GM23338 (cell line): ENCODE data around the gene C16orf95. TPM values are rescaled to one million over a fixed set of nuclear protein-coding genes. Genes with fewer than 3 reads are reported as not detected.

Source experiments
- ATAC-seq: fragments of 200-7000 bp; cut with Tn5 transposase; 3 replicates; pipeline ENCODE4 v1.9.1; 2020
- DNase-seq: peaks from one replicate; pipeline ENCODE4 v3.0.0-alpha.2; 2015; ENCODE audit warnings: low spot score
- H2AFZ ChIP-seq: fragments of 200-600 bp; sonication (generic); 2 replicates; pipeline ENCODE4 v1.8.0; 2016; ENCODE audit warnings: antibody characterized with exemption, mild to moderate bottlenecking, moderate library complexity
- H3F3A ChIP-seq: fragments of 200-600 bp; sonication (generic); replicated peaks from 2 replicates; pipeline ENCODE4 v1.8.0; 2017; ENCODE audit warnings: antibody characterized with exemption, mixed run types, low read depth
- H3K27ac ChIP-seq: fragments of 200-600 bp; sonication (generic); 2 replicates; pipeline ENCODE4 v1.6.1; 2016; ENCODE audit warnings: low read depth
- H3K27me3 ChIP-seq: fragments of 200-600 bp; sonication (generic); 2 replicates; pipeline ENCODE4 v1.8.0; 2016; ENCODE audit warnings: mild to moderate bottlenecking, mixed run types, moderate library complexity; ENCODE audit not compliant: insufficient read depth
- H3K36me3 ChIP-seq: fragments of 200-600 bp; sonication (generic); 2 replicates; pipeline ENCODE4 v1.8.0; 2016; ENCODE audit warnings: mild to moderate bottlenecking; ENCODE audit not compliant: insufficient read depth
- H3K4me1 ChIP-seq: fragments of 200-600 bp; sonication (generic); 2 replicates; pipeline ENCODE4 v1.8.0; 2016; ENCODE audit warnings: mild to moderate bottlenecking, moderate library complexity; ENCODE audit not compliant: insufficient read depth
- H3K4me2 ChIP-seq: fragments of 200-600 bp; sonication (generic); 2 replicates; pipeline ENCODE4 v1.7.1; 2017; ENCODE audit warnings: mixed run types
- H3K4me3 ChIP-seq: fragments of 200-600 bp; sonication (generic); 2 replicates; pipeline ENCODE4 v1.6.1; 2016; ENCODE audit warnings: mixed run types
- H3K79me2 ChIP-seq: fragments of 200-600 bp; sonication (generic); replicated peaks from 2 replicates; pipeline ENCODE4 v1.8.0; 2017; ENCODE audit warnings: mild to moderate bottlenecking; ENCODE audit not compliant: insufficient read depth
- H3K9me2 ChIP-seq: fragments of 200-600 bp; sonication (generic); 2 replicates; pipeline ENCODE4 v1.8.0; 2017; ENCODE audit not compliant: insufficient read depth
- H4K20me1 ChIP-seq: fragments of 200-600 bp; sonication (generic); replicated peaks from 2 replicates; pipeline ENCODE4 v1.8.0; 2017; ENCODE audit warnings: mild to moderate bottlenecking; ENCODE audit not compliant: insufficient read depth
- H3K27ac Mint-ChIP-seq: 2 replicates; pipeline ENCODE4 v1.8.0; 2020; ENCODE audit warnings: inconsistent platforms, mild to moderate bottlenecking, moderate library complexity, mixed read lengths
- H3K27me3 Mint-ChIP-seq: 3 replicates; pipeline ENCODE4 v1.8.0; 2022; ENCODE audit warnings: low read depth, mild to moderate bottlenecking, moderate library complexity, mixed read lengths, inconsistent platforms; ENCODE audit not compliant: insufficient read depth, poor library complexity
- H3K36me3 Mint-ChIP-seq: 3 replicates; pipeline ENCODE4 v1.8.0; 2021; ENCODE audit warnings: low read depth, mild to moderate bottlenecking, inconsistent platforms, moderate library complexity, mixed read lengths
- H3K4me1 Mint-ChIP-seq: 3 replicates; pipeline ENCODE4 v1.8.0; 2020; ENCODE audit warnings: mild to moderate bottlenecking, inconsistent platforms, mixed read lengths
- H3K4me3 Mint-ChIP-seq: 3 replicates; pipeline ENCODE4 v1.8.0; 2021; ENCODE audit warnings: moderate library complexity, mild to moderate bottlenecking, inconsistent platforms, mixed read lengths
- H3K9me3 Mint-ChIP-seq: 3 replicates; pipeline ENCODE4 v1.8.0; 2020; ENCODE audit warnings: moderate library complexity, mild to moderate bottlenecking, inconsistent platforms, mixed read lengths
- CREB1 ChIP-seq: fragments of 250-450 bp; sonication (Bioruptor Pico); IDR thresholded peaks from 2 replicates; pipeline ENCODE4 v1.5.0; 2020; ENCODE audit warnings: low read depth, mild to moderate bottlenecking, moderate library complexity
- CTCF ChIP-seq, 2 experiments: fragments of 200-600 bp in 1 of 2; sonication (generic) in 1 of 2; conservative IDR thresholded peaks; 2 replicates each; pipeline versions ENCODE4 v1.5.1 to v1.6.1; 2016 to 2017; ENCODE audit warnings: antibody characterized with exemption in 2 of 2, low read depth in 2 of 2, mild to moderate bottlenecking in 2 of 2, moderate library complexity in 1 of 2
- EZH2 ChIP-seq: fragments of 200-600 bp; sonication (generic); IDR thresholded peaks from one replicate; pipeline ENCODE4 v1.8.0; 2017; ENCODE audit warnings: antibody characterized with exemption, mild to moderate bottlenecking, low read depth; ENCODE audit not compliant: unreplicated experiment
- JUNB ChIP-seq: IDR thresholded peaks from one replicate; pipeline ENCODE4 v1.6.1; 2016; ENCODE audit warnings: antibody characterized with exemption; ENCODE audit not compliant: unreplicated experiment
- NANOG ChIP-seq: IDR thresholded peaks from 2 replicates; pipeline ENCODE4 v1.6.1; 2016; ENCODE audit warnings: antibody characterized with exemption, borderline replicate concordance
- POLR2AphosphoS5 ChIP-seq: IDR thresholded peaks from 2 replicates; pipeline ENCODE4 v1.6.1; 2016; ENCODE audit warnings: antibody characterized with exemption, low read depth
- REST ChIP-seq: IDR thresholded peaks from one replicate; pipeline ENCODE4 v1.6.1; 2018; ENCODE audit warnings: antibody characterized with exemption; ENCODE audit not compliant: unreplicated experiment
- ZNF114 ChIP-seq: fragments of 250-450 bp; sonication (Bioruptor Pico); IDR thresholded peaks from 2 replicates; pipeline ENCODE4 v1.5.0; 2020; ENCODE audit warnings: mild to moderate bottlenecking, moderate library complexity
- ZNF331 ChIP-seq: fragments of 250-450 bp; sonication (Bioruptor Pico); IDR thresholded peaks from 2 replicates; pipeline ENCODE4 v1.5.0; 2020; ENCODE audit warnings: low read depth, mild to moderate bottlenecking, moderate library complexity
- polyA plus RNA-seq: library from polyadenylated mRNA; unstranded; fragments of >200 nt; fragmentation: Nextera tagmentation; extraction: Ambion mirVana; gene quantifications from 2 replicates; pipeline ENCODE4 v1.2.1, GENCODE V29; 2016
- total RNA-seq: library from RNA; depleted of rRNA; stranded (reverse); fragments of >200 nt; shearing (Covaris generic); gene quantifications from 2 replicates; pipeline ENCODE4 v1.2.3, GENCODE V29; 2014
- TF ChIP-seq, protein P1 (sequence below): fragments of 250-450 bp; sonication (Bioruptor Pico); IDR thresholded peaks from 2 replicates; pipeline ENCODE4 v1.5.0; 2020; ENCODE audit warnings: mild to moderate bottlenecking, moderate library complexity
- TF ChIP-seq, protein P2 (sequence below): IDR thresholded peaks from 2 replicates; pipeline ENCODE4 v1.6.1; 2016; ENCODE audit warnings: antibody characterized with exemption

Gene C16orf95
- total and polyA plus RNA-seq, 2 experiments from 2014 or later: 1.2 to 3.9 TPM

GRCh38 chr16:87337262-87337771 lies 20.1 kb upstream of the C16orf95 start:
- TF ChIP-seq, protein P1, sequence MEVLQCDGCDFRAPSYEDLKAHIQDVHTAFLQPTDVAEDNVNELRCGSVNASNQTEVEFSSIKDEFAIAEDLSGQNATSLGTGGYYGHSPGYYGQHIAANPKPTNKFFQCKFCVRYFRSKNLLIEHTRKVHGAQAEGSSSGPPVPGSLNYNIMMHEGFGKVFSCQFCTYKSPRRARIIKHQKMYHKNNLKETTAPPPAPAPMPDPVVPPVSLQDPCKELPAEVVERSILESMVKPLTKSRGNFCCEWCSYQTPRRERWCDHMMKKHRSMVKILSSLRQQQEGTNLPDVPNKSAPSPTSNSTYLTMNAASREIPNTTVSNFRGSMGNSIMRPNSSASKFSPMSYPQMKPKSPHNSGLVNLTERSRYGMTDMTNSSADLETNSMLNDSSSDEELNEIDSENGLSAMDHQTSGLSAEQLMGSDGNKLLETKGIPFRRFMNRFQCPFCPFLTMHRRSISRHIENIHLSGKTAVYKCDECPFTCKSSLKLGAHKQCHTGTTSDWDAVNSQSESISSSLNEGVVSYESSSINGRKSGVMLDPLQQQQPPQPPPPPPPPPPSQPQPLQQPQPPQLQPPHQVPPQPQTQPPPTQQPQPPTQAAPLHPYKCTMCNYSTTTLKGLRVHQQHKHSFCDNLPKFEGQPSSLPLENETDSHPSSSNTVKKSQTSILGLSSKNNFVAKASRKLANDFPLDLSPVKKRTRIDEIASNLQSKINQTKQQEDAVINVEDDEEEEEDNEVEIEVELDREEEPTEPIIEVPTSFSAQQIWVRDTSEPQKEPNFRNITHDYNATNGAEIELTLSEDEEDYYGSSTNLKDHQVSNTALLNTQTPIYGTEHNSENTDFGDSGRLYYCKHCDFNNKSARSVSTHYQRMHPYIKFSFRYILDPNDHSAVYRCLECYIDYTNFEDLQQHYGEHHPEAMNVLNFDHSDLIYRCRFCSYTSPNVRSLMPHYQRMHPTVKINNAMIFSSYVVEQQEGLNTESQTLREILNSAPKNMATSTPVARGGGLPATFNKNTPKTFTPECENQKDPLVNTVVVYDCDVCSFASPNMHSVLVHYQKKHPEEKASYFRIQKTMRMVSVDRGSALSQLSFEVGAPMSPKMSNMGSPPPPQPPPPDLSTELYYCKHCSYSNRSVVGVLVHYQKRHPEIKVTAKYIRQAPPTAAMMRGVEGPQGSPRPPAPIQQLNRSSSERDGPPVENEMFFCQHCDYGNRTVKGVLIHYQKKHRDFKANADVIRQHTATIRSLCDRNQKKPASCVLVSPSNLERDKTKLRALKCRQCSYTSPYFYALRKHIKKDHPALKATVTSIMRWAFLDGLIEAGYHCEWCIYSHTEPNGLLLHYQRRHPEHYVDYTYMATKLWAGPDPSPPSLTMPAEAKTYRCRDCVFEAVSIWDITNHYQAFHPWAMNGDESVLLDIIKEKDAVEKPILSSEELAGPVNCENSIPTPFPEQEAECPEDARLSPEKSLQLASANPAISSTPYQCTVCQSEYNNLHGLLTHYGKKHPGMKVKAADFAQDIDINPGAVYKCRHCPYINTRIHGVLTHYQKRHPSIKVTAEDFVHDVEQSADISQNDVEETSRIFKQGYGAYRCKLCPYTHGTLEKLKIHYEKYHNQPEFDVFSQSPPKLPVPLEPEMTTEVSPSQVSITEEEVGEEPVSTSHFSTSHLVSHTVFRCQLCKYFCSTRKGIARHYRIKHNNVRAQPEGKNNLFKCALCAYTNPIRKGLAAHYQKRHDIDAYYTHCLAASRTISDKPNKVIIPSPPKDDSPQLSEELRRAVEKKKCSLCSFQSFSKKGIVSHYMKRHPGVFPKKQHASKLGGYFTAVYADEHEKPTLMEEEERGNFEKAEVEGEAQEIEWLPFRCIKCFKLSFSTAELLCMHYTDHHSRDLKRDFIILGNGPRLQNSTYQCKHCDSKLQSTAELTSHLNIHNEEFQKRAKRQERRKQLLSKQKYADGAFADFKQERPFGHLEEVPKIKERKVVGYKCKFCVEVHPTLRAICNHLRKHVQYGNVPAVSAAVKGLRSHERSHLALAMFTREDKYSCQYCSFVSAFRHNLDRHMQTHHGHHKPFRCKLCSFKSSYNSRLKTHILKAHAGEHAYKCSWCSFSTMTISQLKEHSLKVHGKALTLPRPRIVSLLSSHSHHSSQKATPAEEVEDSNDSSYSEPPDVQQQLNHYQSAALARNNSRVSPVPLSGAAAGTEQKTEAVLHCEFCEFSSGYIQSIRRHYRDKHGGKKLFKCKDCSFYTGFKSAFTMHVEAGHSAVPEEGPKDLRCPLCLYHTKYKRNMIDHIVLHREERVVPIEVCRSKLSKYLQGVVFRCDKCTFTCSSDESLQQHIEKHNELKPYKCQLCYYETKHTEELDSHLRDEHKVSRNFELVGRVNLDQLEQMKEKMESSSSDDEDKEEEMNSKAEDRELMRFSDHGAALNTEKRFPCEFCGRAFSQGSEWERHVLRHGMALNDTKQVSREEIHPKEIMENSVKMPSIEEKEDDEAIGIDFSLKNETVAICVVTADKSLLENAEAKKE (CRISPR knock-in tag): no peak
- no peak for TF ChIP-seq CTCF (conservative IDR thresholded peaks at IDR 0.05; ENCODE audit: low read depth in 2 of 2)
- no peak for TF ChIP-seq JUNB
- TF ChIP-seq ZNF114 (CRISPR knock-in tag): no peak
- TF ChIP-seq REST: no peak
- TF ChIP-seq POLR2AphosphoS5: no peak
- TF ChIP-seq ZNF331 (CRISPR knock-in tag): no peak
- no peak for TF ChIP-seq CREB1 (CRISPR knock-in tag)
- no peak for TF ChIP-seq NANOG
- no peak for TF ChIP-seq EZH2
- TF ChIP-seq, protein P2, sequence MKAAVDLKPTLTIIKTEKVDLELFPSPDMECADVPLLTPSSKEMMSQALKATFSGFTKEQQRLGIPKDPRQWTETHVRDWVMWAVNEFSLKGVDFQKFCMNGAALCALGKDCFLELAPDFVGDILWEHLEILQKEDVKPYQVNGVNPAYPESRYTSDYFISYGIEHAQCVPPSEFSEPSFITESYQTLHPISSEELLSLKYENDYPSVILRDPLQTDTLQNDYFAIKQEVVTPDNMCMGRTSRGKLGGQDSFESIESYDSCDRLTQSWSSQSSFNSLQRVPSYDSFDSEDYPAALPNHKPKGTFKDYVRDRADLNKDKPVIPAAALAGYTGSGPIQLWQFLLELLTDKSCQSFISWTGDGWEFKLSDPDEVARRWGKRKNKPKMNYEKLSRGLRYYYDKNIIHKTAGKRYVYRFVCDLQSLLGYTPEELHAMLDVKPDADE: no peak
- no peaks in the 10 kb centered on the region; the same call in 2 of the 3 replicates for H3K9me3 Mint-ChIP-seq
- no peaks in the 10 kb centered on the region for H3K36me3 ChIP-seq
- no peaks in the 10 kb centered on the region; the same call in 2 of the 3 replicates for H3K4me1 Mint-ChIP-seq
- no peak overlapping the region for H3K4me2 ChIP-seq
- no peaks in the 10 kb centered on the region for H3F3A ChIP-seq
- peaks cover 4% of the 10 kb centered on the region for H4K20me1 ChIP-seq
- peak overlapping the region; percentile 52 for H3K27ac Mint-ChIP-seq
- no peaks in the 10 kb centered on the region for H3K9me2 ChIP-seq
- no peak for ATAC-seq
- peaks cover 10% of the 10 kb centered on the region for H3K27me3 Mint-ChIP-seq
- H3K4me3 ChIP-seq: no peak overlapping the region
- no peaks in the 10 kb centered on the region for H3K4me1 ChIP-seq
- H3K4me3 Mint-ChIP-seq: no peak overlapping the region
- no peak for DNase-seq
- peaks cover 12% of the 10 kb centered on the region; the same call in 2 of the 3 replicates for H3K36me3 Mint-ChIP-seq
- no peak overlapping the region for H2AFZ ChIP-seq
- H3K27ac ChIP-seq: no peak overlapping the region
- H3K79me2 ChIP-seq: no peaks in the 10 kb centered on the region
- H3K27me3 ChIP-seq: no peaks in the 10 kb centered on the region
